Fibroblast of pulmonary artery (primary cell): Measurements from ENCODE around the gene ZMIZ1.

Source experiments
- DNase-seq: peaks from one replicate; pipeline ENCODE4 v3.0.0-alpha.2; 2010; ENCODE audit warnings: low read depth
- H3K4me3 ChIP-seq: replicated peaks from 2 replicates; pipeline ENCODE4 v1.5.1; 2011; ENCODE audit warnings: low read depth, mild to moderate bottlenecking, control low read depth, low read length, moderate library complexity
- CTCF ChIP-seq: IDR thresholded peaks from 2 replicates; pipeline ENCODE4 v1.5.1; 2011; ENCODE audit warnings: mild to moderate bottlenecking, control low read depth, low read length, inconsistent platforms; ENCODE audit errors: missing control alignments

Gene ZMIZ1

DNA sequence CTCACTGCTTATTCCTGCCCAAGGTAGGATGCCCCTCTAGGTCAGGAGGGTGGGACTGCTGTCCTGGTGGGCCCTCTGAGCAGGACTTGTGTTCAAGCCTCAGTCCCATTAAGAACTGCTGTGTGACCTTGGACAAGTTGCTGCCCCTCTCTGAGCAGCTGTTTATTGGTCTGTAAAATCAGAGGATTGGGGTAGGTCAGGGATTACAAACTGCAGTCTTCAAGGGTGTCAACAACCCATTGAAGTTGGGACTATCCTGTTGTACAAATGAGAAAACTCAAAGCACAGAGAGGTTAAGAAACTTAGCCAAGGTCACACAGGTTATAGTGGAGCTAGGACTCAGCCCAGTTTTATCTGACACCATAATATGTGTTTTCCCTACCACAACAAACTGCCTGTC is 55.3 kb downstream of the ZMIZ1 start:
- H3K4me3 ChIP-seq, result no peak overlapping the region
- TF ChIP-seq CTCF, result no peak
- DNase-seq, result no peak

- no peak for DNase-seq
- no peak overlapping the region for H3K4me3 ChIP-seq
- no peak for TF ChIP-seq CTCF
Measured at GRCh38 chr10:79125092-79125491, 56.3 kb downstream of the ZMIZ1 start.

- TF ChIP-seq CTCF, result no peak
- H3K4me3 ChIP-seq, result no peak overlapping the region
- no peak for DNase-seq
Measured at GRCh38 chr10:79126351-79127080, 57.8 kb downstream of the ZMIZ1 start.

DNA sequence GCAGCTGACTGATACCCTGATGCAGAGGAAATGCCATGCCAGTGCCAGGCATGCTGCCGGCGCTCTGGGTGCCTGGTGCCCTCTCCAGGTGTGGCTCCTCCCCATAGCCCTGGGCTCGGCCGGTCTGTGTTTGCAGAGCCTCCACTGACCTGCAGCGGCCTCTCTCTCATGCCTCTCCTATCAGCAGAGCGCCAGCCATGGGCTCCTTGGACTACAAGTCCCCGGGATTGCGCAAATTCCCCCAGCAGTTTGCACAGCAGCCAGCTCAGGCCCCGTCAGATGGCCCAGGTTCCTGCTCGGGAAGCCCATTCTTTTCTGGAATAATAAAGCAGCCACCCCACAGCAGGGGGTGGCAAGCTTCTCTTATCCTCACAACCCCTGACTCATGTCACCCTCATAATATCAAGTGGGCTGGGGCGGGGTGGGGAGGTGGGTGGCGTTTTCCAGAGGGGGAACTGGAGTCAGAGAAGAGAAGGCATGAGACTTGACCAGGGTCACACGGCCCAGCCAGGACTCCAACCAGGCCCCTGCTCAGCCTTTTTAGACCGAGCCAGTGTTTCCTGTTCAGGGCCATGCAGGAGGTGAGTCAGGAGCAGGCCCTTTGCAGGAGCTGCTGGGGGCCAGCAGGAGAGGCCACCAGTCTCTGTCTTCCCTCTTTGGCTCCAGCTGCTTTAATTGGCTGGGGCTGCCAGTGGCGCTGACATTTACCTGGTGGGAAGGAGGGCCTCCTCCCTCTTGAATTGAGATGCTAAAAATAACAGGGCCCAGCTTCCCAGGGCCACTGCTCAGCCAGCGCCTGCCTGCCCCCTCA is 58.6 kb downstream of the ZMIZ1 start:
- DNase-seq, result peak; percentile 90
- no peak for TF ChIP-seq CTCF
- no peak overlapping the region for H3K4me3 ChIP-seq

DNA sequence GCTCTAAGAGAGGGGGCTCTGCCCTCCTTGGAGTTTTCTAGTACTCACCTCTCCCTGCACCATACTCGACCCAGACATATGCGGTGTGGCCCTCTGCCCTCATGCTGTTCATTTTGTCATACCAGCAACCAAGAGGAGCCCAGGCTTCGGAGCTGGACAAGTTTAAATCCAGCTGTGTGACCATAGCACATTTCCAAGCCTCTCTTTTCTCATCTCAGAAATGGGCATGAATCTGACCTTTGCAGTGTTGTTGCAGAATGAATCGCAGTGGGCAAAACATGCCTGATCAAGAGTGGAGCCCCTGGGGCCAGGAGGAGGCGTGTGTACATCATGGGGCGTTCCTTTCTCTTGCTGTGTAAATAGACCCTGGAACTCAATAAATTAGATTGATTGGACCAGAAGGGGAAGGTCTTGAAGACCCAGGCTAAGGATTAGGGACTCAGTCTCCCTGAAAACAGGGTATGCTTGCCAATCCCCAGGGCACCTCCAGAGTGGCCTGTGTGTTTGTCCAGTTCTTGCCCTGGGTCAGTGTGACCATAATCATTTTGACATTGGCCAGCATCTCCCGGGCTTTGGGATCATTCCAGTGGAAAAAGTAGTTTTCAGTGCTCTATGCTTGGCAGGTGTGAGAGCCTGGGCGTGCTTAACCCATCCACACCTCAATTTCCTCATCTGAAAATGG is 59.6 kb downstream of the ZMIZ1 start:
- no peak for TF ChIP-seq CTCF
- no peak overlapping the region for H3K4me3 ChIP-seq
- no peak for DNase-seq

- no peak for TF ChIP-seq CTCF
- H3K4me3 ChIP-seq, result no peak overlapping the region
- DNase-seq, result no peak
Measured at GRCh38 chr10:79128923-79129305, 60.1 kb downstream of the ZMIZ1 start.
